Measurements from ENCODE around the gene FATE1. TPM values are rescaled to one million over a fixed set of nuclear protein-coding genes. Genes with fewer than 3 reads are reported as not detected.
A peak's percentile ranks its signal among the peaks of the same experiment; 100 is the strongest.

Gene FATE1
- total RNA-seq, 6 experiments from 2014 or later: not detected

DNA sequence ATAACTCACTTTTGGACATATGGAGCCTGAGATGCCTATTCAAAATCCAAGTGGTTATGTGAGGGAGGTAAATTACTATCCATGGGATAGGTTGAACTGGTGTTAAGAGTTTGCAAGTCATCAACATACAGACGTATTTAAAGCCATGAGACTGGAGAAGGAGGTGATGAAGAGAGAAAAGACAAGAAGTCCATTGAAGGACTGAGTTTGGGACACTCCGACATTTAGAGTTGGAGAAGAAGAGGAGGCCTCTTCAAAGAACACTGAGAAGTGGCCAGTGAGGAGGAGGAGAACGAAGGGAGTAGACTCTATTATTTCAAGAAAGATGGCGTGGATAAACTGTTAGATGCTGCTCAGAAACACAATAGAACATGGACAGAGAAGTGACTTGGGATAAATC, 18.6 kb downstream of the FATE1 start, which contains the start of gene CNGA2:
Gene CNGA2, plus strand, starts transcription at position 301 of the 400 bp plus-strand sequence. CDS start 3,738 bp downstream, outside the sequence.
- ATAC-seq (no peak), DNase-seq (no peak)
- 17% methylated on average over 4 of the region's 4 CpGs for WGBS (ENCODE audit: insufficient coverage, low coverage, low lambda C conversion rate, missing lambda C conversion rate)
- Histone ChIP-seq H3K4me3 (no peak within 1 kb of the TSS), H3K4me1 (no peaks in the 10 kb centered on the region), H3K9me3 (no peaks in the 10 kb centered on the region), H3K36me3 (no peaks in the 10 kb centered on the region), H3K27me3 (peaks cover 0 to 5% of the 10 kb centered on the region in 2 donors), H3K27ac (no peak within 1 kb of the TSS)
- TF ChIP-seq, protein P1, sequence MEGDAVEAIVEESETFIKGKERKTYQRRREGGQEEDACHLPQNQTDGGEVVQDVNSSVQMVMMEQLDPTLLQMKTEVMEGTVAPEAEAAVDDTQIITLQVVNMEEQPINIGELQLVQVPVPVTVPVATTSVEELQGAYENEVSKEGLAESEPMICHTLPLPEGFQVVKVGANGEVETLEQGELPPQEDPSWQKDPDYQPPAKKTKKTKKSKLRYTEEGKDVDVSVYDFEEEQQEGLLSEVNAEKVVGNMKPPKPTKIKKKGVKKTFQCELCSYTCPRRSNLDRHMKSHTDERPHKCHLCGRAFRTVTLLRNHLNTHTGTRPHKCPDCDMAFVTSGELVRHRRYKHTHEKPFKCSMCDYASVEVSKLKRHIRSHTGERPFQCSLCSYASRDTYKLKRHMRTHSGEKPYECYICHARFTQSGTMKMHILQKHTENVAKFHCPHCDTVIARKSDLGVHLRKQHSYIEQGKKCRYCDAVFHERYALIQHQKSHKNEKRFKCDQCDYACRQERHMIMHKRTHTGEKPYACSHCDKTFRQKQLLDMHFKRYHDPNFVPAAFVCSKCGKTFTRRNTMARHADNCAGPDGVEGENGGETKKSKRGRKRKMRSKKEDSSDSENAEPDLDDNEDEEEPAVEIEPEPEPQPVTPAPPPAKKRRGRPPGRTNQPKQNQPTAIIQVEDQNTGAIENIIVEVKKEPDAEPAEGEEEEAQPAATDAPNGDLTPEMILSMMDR (IDR thresholded peaks at IDR 0.05): no peak
- no peak for TF ChIP-seq POLR2A (IDR thresholded peaks at IDR 0.05)
- intact Hi-C loops (cut with DNase I): no loop called here

DNA sequence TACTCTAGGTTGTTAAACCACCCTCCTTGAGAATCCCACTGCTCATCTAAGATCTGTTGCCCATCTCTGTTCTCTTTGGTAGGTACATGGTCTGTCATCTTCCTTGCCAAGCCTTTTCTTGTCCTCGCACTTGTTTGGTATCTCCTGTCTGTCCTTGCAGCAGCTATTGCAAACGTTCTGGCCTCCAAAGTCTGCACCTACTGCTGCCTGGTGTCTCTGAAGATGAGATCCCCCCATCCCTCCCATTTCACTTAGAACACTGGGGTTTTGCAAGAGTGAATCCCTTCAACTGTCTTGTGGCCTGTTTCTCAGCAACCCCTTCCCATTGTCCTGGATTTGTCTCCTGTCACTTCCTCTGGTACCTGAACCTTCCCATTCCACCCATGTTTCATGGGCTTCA, 19.4 kb downstream of the FATE1 start:
- Histone ChIP-seq H3K27me3 (peaks cover 0 to 5% of the 10 kb centered on the region in 2 donors), H3K4me3 (no peak overlapping the region), H3K36me3 (no peaks in the 10 kb centered on the region), H3K9me3 (no peaks in the 10 kb centered on the region), H3K27ac (no peak overlapping the region), H3K4me1 (no peaks in the 10 kb centered on the region)
- DNase-seq (no peak), ATAC-seq (no peak)
- 30% methylated on average over 2 of the region's 2 CpGs for WGBS (ENCODE audit: insufficient coverage, low coverage, low lambda C conversion rate, missing lambda C conversion rate)
- intact Hi-C loops (cut with DNase I): no loop called here
- TF ChIP-seq POLR2A (IDR thresholded peaks at IDR 0.05): no peak
- TF ChIP-seq, protein P1 (IDR thresholded peaks at IDR 0.05): no peak

DNA sequence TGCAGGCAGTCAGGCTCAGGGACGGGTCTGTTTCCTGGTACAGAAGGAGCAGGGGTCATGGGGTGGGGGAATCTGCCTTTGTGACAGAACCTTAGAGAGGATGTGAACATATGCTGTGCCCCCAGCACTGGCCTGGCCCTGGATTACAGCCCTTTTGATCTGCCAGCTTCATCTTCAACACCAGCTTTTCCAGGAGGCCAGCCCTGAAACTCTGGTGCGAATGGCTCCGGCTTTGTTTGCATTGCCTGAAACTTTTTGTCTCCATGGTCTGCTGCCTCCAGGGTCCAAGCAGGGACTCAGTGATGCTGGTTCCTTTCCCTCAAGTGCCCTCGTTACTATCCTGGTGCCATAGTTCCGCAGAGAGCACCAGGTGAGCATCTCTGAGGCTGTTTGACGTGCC, 20.9 kb downstream of the FATE1 start:
- TF ChIP-seq, protein P1 (IDR thresholded peaks at IDR 0.05): no peak
- no peak for TF ChIP-seq POLR2A (IDR thresholded peaks at IDR 0.05)
- WGBS (ENCODE audit: insufficient coverage, low coverage, low lambda C conversion rate, missing lambda C conversion rate): 80% methylated on average over 2 of the region's 6 CpGs
- Histone ChIP-seq H3K9me3 (no peaks in the 10 kb centered on the region), H3K4me1 (no peaks in the 10 kb centered on the region), H3K27ac (no peak overlapping the region), H3K36me3 (no peaks in the 10 kb centered on the region), H3K27me3 (peaks cover 0 to under 1% of the 10 kb centered on the region in 2 donors), H3K4me3 (no peak overlapping the region)
- DNase-seq: peak in 1 of 3 donors; percentile 14
- ATAC-seq: no peak
- intact Hi-C loops (cut with DNase I): no loop called here

DNA sequence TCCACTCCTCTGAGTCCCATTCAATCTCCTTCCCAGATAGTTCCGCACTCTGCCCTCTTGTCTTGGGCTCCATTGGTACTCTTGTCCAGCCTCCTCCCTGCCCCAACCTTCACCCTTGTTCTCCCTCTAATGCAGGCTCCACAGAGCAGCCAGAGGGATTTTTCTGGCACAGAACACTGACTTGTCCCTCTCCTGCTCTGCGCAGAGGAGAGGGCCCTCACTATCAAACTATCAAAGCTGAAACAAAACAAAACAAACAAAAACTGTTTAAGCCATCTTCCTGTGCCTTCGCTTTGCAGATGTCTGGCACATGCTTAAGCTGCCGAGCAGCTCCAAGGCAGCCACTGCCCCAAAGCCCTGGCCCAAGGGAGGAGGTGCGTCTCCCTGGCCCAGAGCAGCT, 21.7 kb downstream of the FATE1 start:
- DNase-seq (no peak), ATAC-seq (no peak)
- H3K4me3 ChIP-seq: no peak overlapping the region
- H3K27ac ChIP-seq: no peak overlapping the region
- no peaks in the 10 kb centered on the region for H3K9me3 ChIP-seq
- no peaks in the 10 kb centered on the region for H3K27me3 ChIP-seq
- intact Hi-C loops (cut with DNase I): no loop called here
- 50% methylated on average over 5 of the region's 5 CpGs for WGBS (ENCODE audit: insufficient coverage, low coverage, low lambda C conversion rate, missing lambda C conversion rate)
- H3K4me1 ChIP-seq: no peaks in the 10 kb centered on the region
- no peak for TF ChIP-seq POLR2A (IDR thresholded peaks at IDR 0.05)
- TF ChIP-seq, protein P1 (IDR thresholded peaks at IDR 0.05): no peak
- H3K36me3 ChIP-seq: no peaks in the 10 kb centered on the region

- intact Hi-C loops (cut with DNase I): no loop called here
- H3K4me3 ChIP-seq: no peak overlapping the region
- DNase-seq: peak in 1 of 3 donors; percentile 17
- no peaks in the 10 kb centered on the region for H3K4me1 ChIP-seq
- 60% methylated on average over 2 of the region's 7 CpGs for WGBS (ENCODE audit: insufficient coverage, low coverage, low lambda C conversion rate, missing lambda C conversion rate)
- H3K9me3 ChIP-seq: no peaks in the 10 kb centered on the region
- H3K36me3 ChIP-seq: no peaks in the 10 kb centered on the region
- no peak for ATAC-seq
- H3K27me3 ChIP-seq: no peaks in the 10 kb centered on the region
- no peak overlapping the region for H3K27ac ChIP-seq
- no peak for TF ChIP-seq POLR2A (IDR thresholded peaks at IDR 0.05)
These were observed 22.9 kb downstream of the FATE1 start for GRCh38 chrX:151738751-151739150.

All from right lobe of liver (tissue), 6 donors.